ENCODE data around the gene MRPL19.

Gene MRPL19

DNA sequence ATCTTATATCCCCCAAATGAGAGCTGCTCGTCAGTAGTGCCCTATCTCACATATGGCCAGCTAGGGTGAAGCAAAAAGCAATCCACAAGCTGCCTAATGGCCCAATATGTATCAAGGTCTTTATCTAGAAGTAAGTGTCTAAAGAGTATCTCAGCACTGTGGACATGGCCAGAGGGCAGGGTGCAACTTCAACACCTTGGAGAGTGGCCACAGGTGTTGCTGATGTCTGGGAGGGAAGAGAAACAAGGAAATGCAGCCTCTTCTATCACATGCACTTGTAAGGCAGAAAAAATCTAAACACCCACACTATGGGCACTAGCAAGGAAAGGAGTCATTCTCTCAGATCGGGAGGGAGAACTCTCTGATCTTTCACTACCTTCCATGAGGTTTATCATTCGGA lies 23.7 kb upstream of the MRPL19 start:
- H3K4me3 ChIP-seq (ENCODE audit: low read depth, low read length) = no peak overlapping the region

DNA sequence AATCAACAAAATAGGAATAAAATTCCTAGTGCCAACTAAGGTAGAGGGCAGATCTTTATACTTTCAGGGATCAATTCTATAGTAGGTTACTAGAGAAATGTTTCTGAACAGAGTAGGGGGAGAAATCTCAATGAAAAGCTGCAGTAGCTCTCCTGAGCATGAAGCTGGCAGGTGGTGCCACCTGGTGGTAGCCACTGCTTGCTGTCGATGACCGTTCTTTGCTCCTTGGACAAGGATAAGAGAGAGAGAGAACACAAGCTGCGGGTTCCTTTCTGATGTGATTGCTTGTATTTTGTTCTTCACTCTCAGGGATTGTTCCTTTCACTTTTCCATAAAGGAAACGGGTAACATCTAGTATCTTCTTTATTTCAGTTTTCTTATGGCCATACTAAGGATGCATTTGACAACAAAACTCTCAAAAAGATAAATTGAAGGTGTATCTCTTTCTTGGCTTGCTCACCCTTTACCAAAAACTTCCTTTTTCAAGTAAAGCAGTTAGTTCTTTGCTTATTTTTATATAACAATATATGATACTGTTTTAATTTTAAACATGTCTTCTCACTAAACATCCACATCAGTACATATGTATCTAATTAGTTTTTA lies 18.6 kb upstream of the MRPL19 start:
- DNase-seq (ENCODE audit: low read depth, low spot score) = peak; percentile 82
- in situ Hi-C loops (cut with HindIII; ENCODE audit: low sequenced_read_pairs) = no loop called here
- H3K4me3 ChIP-seq (ENCODE audit: low read depth, low read length) = no peak overlapping the region
- TF ChIP-seq, protein P1, sequence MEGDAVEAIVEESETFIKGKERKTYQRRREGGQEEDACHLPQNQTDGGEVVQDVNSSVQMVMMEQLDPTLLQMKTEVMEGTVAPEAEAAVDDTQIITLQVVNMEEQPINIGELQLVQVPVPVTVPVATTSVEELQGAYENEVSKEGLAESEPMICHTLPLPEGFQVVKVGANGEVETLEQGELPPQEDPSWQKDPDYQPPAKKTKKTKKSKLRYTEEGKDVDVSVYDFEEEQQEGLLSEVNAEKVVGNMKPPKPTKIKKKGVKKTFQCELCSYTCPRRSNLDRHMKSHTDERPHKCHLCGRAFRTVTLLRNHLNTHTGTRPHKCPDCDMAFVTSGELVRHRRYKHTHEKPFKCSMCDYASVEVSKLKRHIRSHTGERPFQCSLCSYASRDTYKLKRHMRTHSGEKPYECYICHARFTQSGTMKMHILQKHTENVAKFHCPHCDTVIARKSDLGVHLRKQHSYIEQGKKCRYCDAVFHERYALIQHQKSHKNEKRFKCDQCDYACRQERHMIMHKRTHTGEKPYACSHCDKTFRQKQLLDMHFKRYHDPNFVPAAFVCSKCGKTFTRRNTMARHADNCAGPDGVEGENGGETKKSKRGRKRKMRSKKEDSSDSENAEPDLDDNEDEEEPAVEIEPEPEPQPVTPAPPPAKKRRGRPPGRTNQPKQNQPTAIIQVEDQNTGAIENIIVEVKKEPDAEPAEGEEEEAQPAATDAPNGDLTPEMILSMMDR (IDR thresholded peaks at IDR 0.05; ENCODE audit: low read depth, low read length) = peak; percentile 97

More for the DNA sequence above, 23.7 kb upstream of the MRPL19 start:
- in situ Hi-C loops (cut with HindIII; ENCODE audit: low sequenced_read_pairs) = no loop called here
- DNase-seq (ENCODE audit: low read depth, low spot score) = no peak
- TF ChIP-seq, protein P1 (IDR thresholded peaks at IDR 0.05; ENCODE audit: low read depth, low read length) = no peak

DNA sequence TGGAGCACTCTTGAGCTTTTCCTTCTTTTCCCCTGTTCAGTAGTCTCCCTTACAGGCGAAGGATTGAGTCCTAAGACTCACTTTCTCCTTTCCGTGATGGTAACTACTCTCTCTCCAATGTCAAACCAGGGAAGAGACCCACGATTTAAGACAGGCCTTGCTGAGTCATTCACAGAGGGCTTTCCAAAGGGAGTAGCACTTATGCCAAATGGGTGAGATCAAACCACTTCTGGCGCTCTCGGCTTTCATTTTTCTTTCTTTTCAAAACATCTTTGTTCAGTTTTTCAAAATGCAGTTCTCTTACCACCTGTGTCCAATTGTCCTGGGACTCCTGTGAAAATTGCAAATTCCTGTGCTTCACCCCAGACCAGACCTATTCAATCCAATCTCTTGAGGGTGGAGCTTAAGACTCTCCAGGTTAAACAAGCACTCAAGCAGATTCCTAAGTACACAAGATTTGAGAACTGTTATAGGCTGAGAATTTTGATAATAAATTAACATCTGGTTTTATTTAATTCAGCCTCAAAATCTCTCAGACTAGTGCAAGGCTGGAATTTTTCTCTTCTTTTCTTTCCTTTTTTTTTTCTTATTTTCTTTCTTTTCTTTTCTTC lies 14.4 kb upstream of the MRPL19 start:
- in situ Hi-C loops (cut with HindIII; ENCODE audit: low sequenced_read_pairs) = no loop called here
- H3K4me3 ChIP-seq (ENCODE audit: low read depth, low read length) = no peak overlapping the region
- TF ChIP-seq, protein P1 (IDR thresholded peaks at IDR 0.05; ENCODE audit: low read depth, low read length) = no peak
- no peak for DNase-seq (ENCODE audit: low read depth, low spot score)

DNA sequence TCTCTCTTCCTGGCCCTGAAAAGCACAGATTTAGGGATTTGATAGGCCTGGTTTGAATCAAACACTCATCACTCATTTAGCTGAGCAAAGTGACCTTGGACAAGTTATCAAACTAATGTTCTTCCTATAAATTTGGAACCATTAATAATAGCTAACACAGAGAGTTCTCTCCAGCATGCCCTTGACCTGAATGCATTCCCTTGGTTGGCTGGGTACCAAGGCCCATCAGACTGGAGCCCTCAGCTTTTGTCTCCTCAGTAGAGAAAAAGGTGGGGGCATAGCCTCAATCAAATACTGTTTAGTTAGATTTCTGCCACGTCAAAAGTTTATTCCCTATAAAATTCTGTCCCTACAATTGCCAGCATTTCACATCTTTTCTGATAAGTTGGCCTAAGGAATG lies 13.8 kb upstream of the MRPL19 start:
- no peak overlapping the region for H3K4me3 ChIP-seq (ENCODE audit: low read depth, low read length)
- in situ Hi-C loops (cut with HindIII; ENCODE audit: low sequenced_read_pairs) = no loop called here
- DNase-seq (ENCODE audit: low read depth, low spot score) = no peak
- TF ChIP-seq, protein P1 (IDR thresholded peaks at IDR 0.05; ENCODE audit: low read depth, low read length) = no peak

DNA sequence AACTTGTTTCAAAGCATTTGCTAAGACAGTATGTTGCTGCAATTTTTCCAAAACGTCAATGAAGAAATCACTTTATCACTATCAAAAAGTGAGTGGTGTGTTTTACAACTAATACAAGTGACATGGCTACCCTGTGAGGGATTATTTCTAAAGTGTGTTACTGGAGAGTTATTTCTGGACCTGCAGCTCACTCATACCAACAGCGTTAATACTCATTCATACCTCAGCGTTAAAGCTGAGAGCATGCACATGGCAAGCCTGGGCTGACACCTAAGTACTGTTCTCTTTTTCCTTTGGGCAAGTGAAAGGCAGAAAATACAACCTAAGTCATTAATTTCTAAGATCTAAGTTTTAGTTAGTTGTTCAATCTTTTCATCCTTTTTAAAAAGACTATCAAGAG lies 13.0 kb upstream of the MRPL19 start:
- DNase-seq (ENCODE audit: low read depth, low spot score) = no peak
- H3K4me3 ChIP-seq (ENCODE audit: low read depth, low read length) = no peak overlapping the region
- in situ Hi-C loops (cut with HindIII; ENCODE audit: low sequenced_read_pairs) = no loop called here
- TF ChIP-seq, protein P1 (IDR thresholded peaks at IDR 0.05; ENCODE audit: low read depth, low read length) = no peak

DNA sequence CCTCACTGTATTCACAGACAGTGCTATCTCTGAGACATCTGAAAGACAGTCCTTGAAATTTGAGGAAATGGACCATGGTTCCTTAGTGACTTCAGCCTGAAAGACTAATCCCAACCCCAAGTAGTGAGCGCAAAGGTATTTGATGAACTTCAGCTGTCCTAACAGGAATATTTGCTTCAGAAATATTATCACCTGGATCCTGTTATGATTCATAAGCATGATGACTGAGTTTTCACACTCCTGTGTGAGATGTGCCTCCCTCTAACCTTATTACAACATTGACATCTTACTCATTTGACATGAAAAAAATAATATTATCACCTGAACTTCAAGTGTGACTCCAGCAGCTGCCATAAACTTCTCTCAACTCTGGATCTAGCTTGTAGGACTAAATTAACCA lies 11.6 kb upstream of the MRPL19 start:
- no peak overlapping the region for H3K4me3 ChIP-seq (ENCODE audit: low read depth, low read length)
- TF ChIP-seq, protein P1 (IDR thresholded peaks at IDR 0.05; ENCODE audit: low read depth, low read length) = no peak
- in situ Hi-C loops (cut with HindIII; ENCODE audit: low sequenced_read_pairs) = no loop called here
- no peak for DNase-seq (ENCODE audit: low read depth, low spot score)

All from astrocyte of the spinal cord (primary cell).